HAP-1 (cell line): ENCODE data around the gene GCKR.

Experiments used
- DNase-seq, 2 experiments: peaks; one replicate each; pipeline ENCODE4 v3.0.0-alpha.2; 2016 to 2020; ENCODE audit warnings: low spot score in 2 of 2
- H3K27me3 ChIP-seq: fragments of 250-450 bp; sonication (Bioruptor Pico); 2 replicates; pipeline ENCODE4 v1.5.1; 2020; ENCODE audit warnings: low read depth, mild to moderate bottlenecking, moderate library complexity
- H3K36me3 ChIP-seq: fragments of 250-450 bp; sonication (Bioruptor Pico); replicated peaks from 2 replicates; pipeline ENCODE4 v1.5.1; 2020; ENCODE audit warnings: mild to moderate bottlenecking
- H3K4me1 ChIP-seq: fragments of 250-450 bp; sonication (Bioruptor Pico); 2 replicates; pipeline ENCODE4 v1.5.1; 2020; ENCODE audit warnings: mild to moderate bottlenecking
- H3K4me3 ChIP-seq: fragments of 250-450 bp; sonication (Bioruptor Pico); 2 replicates; pipeline ENCODE4 v1.5.1; 2020; ENCODE audit warnings: mild to moderate bottlenecking, moderate library complexity
- H3K9me3 ChIP-seq: fragments of 250-450 bp; sonication (Bioruptor Pico); 2 replicates; pipeline ENCODE4 v1.5.1; 2020; ENCODE audit warnings: mild to moderate bottlenecking, moderate library complexity
- in situ Hi-C: fragments of 300-500 bp; cut with MboI; formaldehyde crosslinking; loops from 3 replicates; pipeline ENCODE4 v1.14.3; 2020; ENCODE audit warnings: low sequenced_read_pairs, inconsistent platforms, mixed read lengths

GCKR gene

DNA sequence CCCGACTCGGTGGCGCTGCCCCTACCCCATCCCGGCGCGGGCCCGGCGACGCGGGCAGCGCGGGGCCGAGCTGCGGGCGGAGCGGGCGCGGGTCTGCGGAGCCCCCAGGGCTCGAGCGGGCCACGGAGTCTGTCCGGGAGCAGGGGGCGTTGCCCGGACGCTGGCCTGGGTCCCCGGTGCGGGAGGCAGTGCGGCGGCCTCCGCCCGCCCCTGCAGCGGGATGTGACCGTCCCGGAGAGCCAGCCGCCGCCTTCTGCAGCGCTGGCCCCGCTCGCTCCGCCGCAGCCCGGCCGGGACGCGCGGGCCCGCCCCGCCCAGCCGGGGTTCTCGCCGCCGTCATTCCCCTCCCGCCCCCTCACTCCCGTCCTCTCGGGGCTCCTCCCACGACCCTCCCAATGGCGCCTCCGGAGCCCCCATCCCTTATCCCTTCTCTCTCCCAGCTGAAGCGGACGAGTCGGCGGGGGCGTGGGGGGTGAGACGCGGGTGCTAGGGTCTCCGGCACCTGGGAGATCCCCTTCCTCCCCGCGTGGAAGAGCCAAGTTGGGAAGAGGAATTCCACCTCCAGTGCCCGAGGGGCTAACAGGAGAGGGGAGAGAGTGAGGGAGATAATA is 1.6 kb upstream of the GCKR start, which contains the start of gene FNDC4:
Gene FNDC4, minus strand, starts transcription at position 257 of the 611 bp plus-strand sequence. CDS start 521 bp downstream, outside the sequence.
- in situ Hi-C loops, result no loop called here

DNA sequence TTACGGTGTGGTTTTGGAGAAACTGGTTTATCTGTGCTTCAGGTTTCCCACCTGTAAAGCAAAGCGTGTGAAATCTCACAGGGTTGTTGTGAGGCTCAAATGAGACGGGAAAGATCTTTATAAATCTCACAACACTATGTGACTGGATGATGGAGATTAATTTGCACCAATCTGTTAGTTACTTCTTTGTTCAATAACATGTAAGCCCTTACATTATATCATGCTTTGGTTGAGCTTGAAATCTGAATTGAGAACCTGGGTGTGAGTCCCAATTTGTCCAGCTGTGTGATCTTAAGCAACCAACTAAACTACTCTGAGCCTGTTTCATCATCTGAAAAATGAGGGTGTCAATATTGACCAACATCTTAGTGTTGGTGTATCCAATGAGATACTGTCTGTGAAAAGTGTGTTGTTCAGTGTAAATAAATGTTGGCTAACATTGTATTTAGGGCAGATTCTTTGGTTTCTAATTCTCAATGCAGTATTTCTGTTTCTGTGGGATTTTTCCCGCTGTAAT is 741 bp upstream of the GCKR start:
- H3K9me3 ChIP-seq, result no peaks in the 10 kb centered on the region
- in situ Hi-C loops, result no loop called here
- no peaks in the 10 kb centered on the region for H3K27me3 ChIP-seq
- DNase-seq, result no peak
- H3K36me3 ChIP-seq, result no peaks in the 10 kb centered on the region; the same call in 1 of the 2 replicates
- peak overlapping the region; percentile 51; the same call in 1 of the 2 replicates for H3K4me3 ChIP-seq
- H3K4me1 ChIP-seq, result peaks cover 10% of the 10 kb centered on the region

More for the DNA sequence above, 1.6 kb upstream of the GCKR start, which contains the start of gene FNDC4:
- H3K4me1 ChIP-seq, result peaks cover 12% of the 10 kb centered on the region
- H3K27me3 ChIP-seq, result no peaks in the 10 kb centered on the region
- H3K9me3 ChIP-seq, result no peaks in the 10 kb centered on the region
- peak within 1 kb of the TSS; percentile 51 for H3K4me3 ChIP-seq
- DNase-seq, result peak; percentile 41 to 74
- H3K36me3 ChIP-seq, result no peaks in the 10 kb centered on the region; the same call in 1 of the 2 replicates

DNA sequence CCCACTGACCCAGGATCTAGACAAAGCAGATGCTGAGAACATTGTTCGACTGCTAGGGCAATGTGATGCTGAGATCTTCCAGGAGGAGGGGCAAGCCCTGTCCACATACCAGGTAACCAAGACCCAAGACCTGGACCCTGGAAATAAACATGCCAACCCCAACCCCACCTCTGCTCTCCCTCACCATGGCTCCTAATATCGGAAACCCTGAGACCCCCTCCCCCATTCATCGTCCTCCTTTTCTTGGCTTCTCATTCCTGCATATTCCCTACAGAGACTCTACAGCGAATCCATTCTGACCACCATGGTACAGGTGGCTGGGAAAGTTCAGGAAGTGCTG is 619 bp downstream of the GCKR start:
- no peaks in the 10 kb centered on the region for H3K27me3 ChIP-seq
- in situ Hi-C loops, result no loop called here
- no peak overlapping the region for H3K4me3 ChIP-seq
- H3K36me3 ChIP-seq, result no peaks in the 10 kb centered on the region; the same call in 1 of the 2 replicates
- H3K4me1 ChIP-seq, result peaks cover 10% of the 10 kb centered on the region
- DNase-seq, result no peak
- no peaks in the 10 kb centered on the region for H3K9me3 ChIP-seq

DNA sequence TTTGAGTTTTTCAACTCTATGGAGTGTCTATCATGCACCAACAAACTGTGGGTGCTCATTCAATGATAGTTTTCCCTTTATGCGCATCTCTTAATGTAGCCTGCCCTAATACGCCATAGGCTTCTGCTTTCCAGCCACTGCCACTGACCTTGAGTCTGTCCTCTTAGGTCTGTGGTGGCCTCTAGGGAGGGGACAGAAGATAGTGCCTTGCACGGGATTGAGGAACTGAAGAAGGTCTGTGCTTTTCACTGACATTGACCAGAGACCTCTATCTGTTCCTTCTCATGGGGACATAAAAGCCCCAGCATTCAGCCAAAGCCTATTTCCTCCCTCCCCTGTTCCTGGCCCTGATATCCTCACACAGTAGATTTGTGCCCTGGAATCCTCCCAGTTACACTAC is 2.3 kb downstream of the GCKR start:
- peaks cover 19% of the 10 kb centered on the region for H3K4me1 ChIP-seq
- DNase-seq, result no peak
- in situ Hi-C loops, result no loop called here
- H3K4me3 ChIP-seq, result no peak overlapping the region
- no peaks in the 10 kb centered on the region for H3K36me3 ChIP-seq
- no peaks in the 10 kb centered on the region for H3K27me3 ChIP-seq
- H3K9me3 ChIP-seq, result no peaks in the 10 kb centered on the region

DNA sequence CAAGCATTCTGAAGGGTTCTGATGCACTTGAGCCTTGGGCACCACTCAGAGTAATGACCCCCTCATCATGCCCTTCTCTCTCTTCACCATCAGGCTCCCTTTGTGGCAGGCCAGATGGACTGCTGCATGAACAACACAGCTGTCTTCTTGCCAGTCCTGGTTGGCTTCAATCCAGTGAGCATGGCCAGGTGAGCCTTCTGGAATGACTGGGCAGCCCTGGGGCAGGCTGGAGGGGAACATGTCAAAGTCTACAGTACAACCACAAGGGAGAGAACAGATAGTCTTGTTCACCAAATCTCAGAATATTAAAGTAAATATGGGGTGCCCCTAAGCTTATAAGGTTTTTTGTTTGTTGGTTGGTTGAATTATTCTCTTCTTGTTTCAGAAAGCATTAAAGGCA is 4.4 kb downstream of the GCKR start:
- in situ Hi-C loops, result no loop called here
- Histone ChIP-seq H3K4me3 (no peak overlapping the region), H3K9me3 (no peaks in the 10 kb centered on the region), H3K36me3 (no peaks in the 10 kb centered on the region), H3K27me3 (no peaks in the 10 kb centered on the region), H3K4me1 (peaks cover 11% of the 10 kb centered on the region)
- DNase-seq, result no peak

DNA sequence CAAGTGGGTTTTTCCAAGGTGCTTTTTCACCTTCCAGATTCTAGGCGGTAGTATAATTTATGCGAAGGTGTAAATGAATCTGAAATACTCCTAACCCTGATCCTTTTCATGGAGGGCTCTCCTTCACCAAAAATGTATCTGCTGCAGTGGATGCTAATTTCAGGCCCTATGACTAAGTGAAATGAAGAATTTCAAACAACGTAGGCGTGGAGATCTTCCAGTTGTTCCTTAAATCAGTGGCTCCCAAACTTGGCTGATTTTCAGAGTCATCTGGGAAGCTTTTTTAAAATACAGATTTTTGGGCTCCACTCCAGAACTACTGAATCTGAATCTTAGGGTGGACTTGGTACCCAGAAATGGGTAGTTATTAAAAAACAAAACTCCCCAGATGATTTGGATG is 5.5 kb downstream of the GCKR start:
- Histone ChIP-seq H3K4me1 (peaks cover 11% of the 10 kb centered on the region), H3K36me3 (no peaks in the 10 kb centered on the region), H3K27me3 (no peaks in the 10 kb centered on the region), H3K9me3 (no peaks in the 10 kb centered on the region), H3K4me3 (no peak overlapping the region)
- no peak for DNase-seq
- in situ Hi-C loops, result no loop called here

DNA sequence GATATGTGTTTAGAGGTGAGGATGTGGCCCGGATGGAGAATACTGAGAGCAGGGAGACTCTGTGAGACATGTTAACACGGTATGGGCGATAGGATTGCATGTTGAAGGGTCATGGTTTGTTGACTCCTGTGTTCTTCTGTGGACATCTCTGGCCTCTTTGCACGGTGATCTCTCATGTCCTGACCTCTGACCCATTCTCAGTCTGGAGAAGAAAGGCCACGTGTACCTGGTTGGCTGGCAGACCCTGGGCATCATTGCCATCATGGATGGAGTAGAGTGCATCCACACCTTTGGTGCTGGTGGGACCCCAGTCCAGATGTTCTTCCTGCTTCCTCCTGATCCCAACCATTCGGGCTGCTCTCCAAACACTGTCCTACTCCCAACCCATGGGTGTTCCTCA is 9.9 kb downstream of the GCKR start:
- Histone ChIP-seq H3K36me3 (no peaks in the 10 kb centered on the region), H3K4me3 (no peak overlapping the region), H3K27me3 (no peaks in the 10 kb centered on the region), H3K9me3 (no peaks in the 10 kb centered on the region), H3K4me1 (peaks cover 11% of the 10 kb centered on the region)
- in situ Hi-C loops, result no loop called here
- no peak for DNase-seq

DNA sequence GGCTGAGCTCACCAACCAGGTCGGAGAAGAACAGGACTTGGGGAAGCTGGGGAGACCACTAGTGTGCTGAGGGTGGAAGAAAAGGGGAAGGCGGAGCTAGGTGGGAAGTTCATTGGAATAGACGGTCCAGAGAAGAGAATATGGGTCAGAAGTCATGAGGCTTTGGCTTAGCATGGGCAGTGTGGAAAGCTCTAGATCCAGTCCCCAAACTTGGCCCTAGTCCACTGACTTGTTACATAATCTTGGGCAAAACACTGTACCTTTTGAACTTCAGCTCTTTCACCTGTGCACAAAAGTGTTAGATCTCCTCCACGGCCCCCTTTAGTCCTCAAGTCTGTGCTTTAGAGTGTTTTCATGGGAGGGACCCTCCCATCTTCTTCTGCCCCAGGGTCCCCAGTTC is 10.7 kb downstream of the GCKR start:
- no peak for DNase-seq
- Histone ChIP-seq H3K4me1 (peaks cover 11% of the 10 kb centered on the region), H3K9me3 (no peaks in the 10 kb centered on the region), H3K27me3 (no peaks in the 10 kb centered on the region), H3K36me3 (no peaks in the 10 kb centered on the region), H3K4me3 (no peak overlapping the region)
- in situ Hi-C loops, result no loop called here

DNA sequence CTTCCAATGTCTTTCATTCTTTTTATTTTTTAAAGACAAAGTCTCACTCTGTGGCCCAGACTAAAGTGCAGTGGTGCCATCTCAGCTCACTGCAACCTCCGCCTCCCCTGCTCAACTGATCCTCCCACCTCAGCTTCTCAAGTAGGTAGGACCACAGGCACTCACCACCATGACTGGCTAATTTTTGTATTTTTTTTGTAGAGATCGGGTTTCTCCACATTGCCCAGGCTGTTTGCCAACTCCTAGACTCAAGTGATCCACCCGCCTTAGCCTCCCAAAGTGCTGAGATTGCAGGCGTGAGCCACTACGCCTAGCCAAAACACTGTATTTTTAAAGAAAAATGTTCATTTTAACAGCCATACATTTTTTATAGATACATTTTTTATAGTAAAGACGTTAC is 12.7 kb downstream of the GCKR start:
- Histone ChIP-seq H3K4me3 (no peak overlapping the region), H3K36me3 (no peaks in the 10 kb centered on the region), H3K4me1 (no peaks in the 10 kb centered on the region), H3K27me3 (no peaks in the 10 kb centered on the region), H3K9me3 (no peaks in the 10 kb centered on the region)
- in situ Hi-C loops, result no loop called here
- no peak for DNase-seq

DNA sequence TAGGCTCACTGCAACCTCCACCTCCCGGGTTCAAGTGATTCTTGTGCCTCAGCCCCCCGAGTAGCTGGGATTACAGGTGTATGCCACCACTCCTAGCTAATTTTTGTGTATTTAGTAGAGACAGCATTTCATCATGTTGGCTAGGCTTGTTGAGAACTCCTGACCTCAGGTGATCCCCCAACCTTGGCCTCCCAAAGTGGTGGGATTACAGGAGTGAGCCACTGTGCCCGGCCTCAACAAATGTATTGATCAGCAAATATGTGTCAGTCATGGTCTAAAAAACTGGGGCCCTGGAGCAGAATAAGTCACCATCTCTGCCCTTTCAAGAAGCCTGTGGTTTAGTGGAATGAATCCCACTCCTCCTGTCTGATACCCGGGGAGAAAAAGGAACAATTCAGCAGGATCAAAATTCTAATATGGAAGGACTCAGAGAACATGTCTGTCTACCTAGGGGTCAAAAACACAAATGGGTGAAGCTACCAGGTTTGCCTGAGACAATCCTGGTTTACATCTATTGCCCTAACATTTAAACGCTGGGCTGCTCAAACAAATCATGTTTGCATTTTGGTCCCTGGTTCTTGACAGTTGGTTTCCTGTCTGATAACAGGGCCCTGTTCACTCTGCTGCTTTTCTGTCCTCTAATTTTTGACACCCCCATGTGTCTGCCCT is 21.6 kb downstream of the GCKR start:
- Histone ChIP-seq H3K36me3 (no peaks in the 10 kb centered on the region), H3K4me3 (no peak overlapping the region), H3K27me3 (no peaks in the 10 kb centered on the region), H3K4me1 (no peaks in the 10 kb centered on the region), H3K9me3 (no peaks in the 10 kb centered on the region)
- in situ Hi-C loops, result no loop called here
- DNase-seq, result no peak

DNA sequence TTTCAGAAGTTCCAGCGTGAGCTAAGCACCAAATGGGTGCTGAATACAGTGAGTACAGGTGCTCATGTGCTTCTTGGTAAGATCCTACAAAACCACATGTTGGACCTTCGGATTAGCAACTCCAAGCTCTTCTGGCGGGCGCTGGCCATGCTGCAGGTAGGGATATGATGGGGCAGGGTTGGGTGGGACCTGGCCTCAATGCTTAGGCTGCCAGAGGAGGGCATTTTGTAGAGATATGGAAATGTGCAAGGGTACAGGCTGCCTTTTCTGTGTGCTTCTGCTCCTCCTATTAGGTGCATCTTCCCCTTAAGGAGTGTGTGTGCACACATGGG is 22.1 kb downstream of the GCKR start:
- no peak overlapping the region for H3K4me3 ChIP-seq
- H3K9me3 ChIP-seq, result no peaks in the 10 kb centered on the region
- in situ Hi-C loops, result no loop called here
- no peaks in the 10 kb centered on the region for H3K27me3 ChIP-seq
- no peaks in the 10 kb centered on the region for H3K4me1 ChIP-seq
- no peak for DNase-seq
- H3K36me3 ChIP-seq, result no peaks in the 10 kb centered on the region

DNA sequence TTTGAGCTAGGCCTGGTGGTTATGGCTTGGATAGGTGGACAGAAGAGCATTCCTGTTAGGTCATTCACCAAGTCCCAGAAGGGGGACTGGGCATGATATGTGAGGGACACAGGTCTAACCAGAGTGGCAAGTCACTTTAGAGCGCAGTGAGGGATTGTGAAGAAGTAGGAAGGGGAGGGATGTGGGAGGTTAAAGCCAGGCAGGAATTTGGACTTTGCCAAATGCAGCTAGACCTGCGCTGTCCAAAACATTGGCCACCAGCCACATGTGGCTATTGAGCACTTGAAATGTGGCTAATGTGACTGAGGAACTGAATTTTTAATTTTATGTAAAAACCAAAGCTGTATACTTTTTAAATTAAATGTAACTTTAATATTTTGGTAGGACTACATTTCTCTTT is 23.7 kb downstream of the GCKR start:
- Histone ChIP-seq H3K4me3 (no peak overlapping the region), H3K36me3 (no peaks in the 10 kb centered on the region), H3K9me3 (no peaks in the 10 kb centered on the region), H3K4me1 (no peaks in the 10 kb centered on the region), H3K27me3 (no peaks in the 10 kb centered on the region)
- in situ Hi-C loops, result no loop called here
- DNase-seq, result no peak

DNA sequence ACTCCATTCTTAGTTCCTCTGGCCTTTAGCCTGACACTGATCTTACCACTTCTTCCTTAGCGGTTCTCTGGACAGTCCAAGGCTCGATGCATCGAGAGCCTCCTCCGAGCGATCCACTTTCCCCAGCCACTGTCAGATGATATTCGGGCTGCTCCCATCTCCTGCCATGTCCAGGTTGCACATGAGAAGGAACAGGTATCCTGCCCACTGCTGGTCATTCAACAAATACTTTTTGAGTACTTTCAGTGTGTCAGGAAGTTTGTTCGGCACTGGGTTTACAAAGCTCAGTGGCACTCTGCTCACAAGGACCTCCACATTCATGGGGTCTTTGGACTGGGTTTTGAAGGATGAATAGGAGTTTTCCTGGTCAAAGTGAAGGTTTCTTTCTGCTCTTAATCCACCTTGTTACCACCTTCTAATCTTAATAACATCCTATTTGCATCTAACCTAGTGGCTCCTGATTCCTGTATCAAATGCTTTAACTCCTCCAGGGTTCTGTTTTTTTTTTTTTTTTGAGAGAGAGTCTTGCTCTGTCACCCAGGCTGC is 25.8 kb downstream of the GCKR start:
- DNase-seq, result no peak
- H3K9me3 ChIP-seq, result no peaks in the 10 kb centered on the region
- H3K36me3 ChIP-seq, result no peaks in the 10 kb centered on the region
- H3K27me3 ChIP-seq, result no peaks in the 10 kb centered on the region
- no peak overlapping the region for H3K4me3 ChIP-seq
- in situ Hi-C loops, result no loop called here
- no peaks in the 10 kb centered on the region for H3K4me1 ChIP-seq

DNA sequence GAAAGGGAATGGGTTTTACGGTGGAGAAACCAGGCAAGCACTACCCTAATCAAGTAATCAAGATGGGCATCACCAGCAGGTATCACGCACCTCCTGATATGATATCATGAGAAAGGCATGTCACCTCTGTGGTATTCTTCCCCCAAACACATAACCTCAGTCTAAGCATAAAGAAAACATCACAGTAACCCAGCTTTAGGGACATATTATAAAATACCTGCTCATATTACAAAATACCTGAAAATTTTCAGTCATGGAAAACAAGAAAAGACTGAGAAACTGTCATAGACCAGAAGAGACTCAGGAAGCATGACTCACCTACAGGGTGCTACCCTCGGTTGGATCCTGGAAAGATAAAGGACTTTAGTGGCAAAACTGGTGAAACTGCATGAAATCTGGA is 30.5 kb downstream of the GCKR start:
- H3K36me3 ChIP-seq, result no peaks in the 10 kb centered on the region
- no peaks in the 10 kb centered on the region for H3K9me3 ChIP-seq
- H3K4me3 ChIP-seq, result no peak overlapping the region
- no peak for DNase-seq
- H3K4me1 ChIP-seq, result no peaks in the 10 kb centered on the region
- in situ Hi-C loops, result no loop called here
- no peaks in the 10 kb centered on the region for H3K27me3 ChIP-seq
